Breast epithelium (tissue), 3 donors: ENCODE measurements around the gene STK31.

ENCODE experiments used
- POLR2A ChIP-seq: fragments of 450-650 bp; IDR thresholded peaks from one replicate; pipeline ENCODE4 v1.6.1; 2016; ENCODE audit warnings: antibody characterized with exemption, mild to moderate bottlenecking, moderate library complexity
- TF ChIP-seq, protein P1 (sequence below), 3 donors: fragments of 450-650 bp; IDR thresholded peaks; one replicate each; pipeline ENCODE4 v1.5.1; 2016 to 2017; ENCODE audit warnings: antibody characterized with exemption in 3 of 3, mild to moderate bottlenecking in 3 of 3, moderate library complexity in 3 of 3

DNA sequence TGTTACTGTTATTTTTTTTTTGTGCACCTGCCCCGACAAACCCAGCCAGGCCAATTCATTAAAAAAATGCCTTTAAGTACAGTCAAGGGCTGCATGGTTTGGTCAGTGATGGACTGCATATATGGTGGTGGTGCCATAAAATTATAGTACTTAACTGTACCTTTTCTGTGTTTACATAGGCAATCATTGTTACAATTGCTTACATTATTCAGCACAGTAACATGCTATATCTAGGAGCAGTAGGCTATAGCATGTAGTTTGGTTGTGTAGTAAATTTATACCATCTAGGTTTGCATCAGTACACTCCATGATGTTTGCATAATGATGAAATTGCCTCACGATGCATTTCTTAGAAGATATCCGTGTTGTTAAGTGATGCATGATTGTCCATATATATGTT is 58.0 kb downstream of the STK31 start:
- no peak for TF ChIP-seq POLR2A
- TF ChIP-seq, protein P1, sequence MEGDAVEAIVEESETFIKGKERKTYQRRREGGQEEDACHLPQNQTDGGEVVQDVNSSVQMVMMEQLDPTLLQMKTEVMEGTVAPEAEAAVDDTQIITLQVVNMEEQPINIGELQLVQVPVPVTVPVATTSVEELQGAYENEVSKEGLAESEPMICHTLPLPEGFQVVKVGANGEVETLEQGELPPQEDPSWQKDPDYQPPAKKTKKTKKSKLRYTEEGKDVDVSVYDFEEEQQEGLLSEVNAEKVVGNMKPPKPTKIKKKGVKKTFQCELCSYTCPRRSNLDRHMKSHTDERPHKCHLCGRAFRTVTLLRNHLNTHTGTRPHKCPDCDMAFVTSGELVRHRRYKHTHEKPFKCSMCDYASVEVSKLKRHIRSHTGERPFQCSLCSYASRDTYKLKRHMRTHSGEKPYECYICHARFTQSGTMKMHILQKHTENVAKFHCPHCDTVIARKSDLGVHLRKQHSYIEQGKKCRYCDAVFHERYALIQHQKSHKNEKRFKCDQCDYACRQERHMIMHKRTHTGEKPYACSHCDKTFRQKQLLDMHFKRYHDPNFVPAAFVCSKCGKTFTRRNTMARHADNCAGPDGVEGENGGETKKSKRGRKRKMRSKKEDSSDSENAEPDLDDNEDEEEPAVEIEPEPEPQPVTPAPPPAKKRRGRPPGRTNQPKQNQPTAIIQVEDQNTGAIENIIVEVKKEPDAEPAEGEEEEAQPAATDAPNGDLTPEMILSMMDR (IDR thresholded peaks at IDR 0.05): no peak
